ENCODE measurements around the gene MAST4.

- TF ChIP-seq, protein P1, sequence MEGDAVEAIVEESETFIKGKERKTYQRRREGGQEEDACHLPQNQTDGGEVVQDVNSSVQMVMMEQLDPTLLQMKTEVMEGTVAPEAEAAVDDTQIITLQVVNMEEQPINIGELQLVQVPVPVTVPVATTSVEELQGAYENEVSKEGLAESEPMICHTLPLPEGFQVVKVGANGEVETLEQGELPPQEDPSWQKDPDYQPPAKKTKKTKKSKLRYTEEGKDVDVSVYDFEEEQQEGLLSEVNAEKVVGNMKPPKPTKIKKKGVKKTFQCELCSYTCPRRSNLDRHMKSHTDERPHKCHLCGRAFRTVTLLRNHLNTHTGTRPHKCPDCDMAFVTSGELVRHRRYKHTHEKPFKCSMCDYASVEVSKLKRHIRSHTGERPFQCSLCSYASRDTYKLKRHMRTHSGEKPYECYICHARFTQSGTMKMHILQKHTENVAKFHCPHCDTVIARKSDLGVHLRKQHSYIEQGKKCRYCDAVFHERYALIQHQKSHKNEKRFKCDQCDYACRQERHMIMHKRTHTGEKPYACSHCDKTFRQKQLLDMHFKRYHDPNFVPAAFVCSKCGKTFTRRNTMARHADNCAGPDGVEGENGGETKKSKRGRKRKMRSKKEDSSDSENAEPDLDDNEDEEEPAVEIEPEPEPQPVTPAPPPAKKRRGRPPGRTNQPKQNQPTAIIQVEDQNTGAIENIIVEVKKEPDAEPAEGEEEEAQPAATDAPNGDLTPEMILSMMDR (IDR thresholded peaks at IDR 0.05): no peak
- TF ChIP-seq EZH2 (IDR thresholded peaks at IDR 0.05) (no peak), EZH2phosphoT487 (IDR thresholded peaks at IDR 0.05) (no peak)
These were observed 10.9 kb upstream of the MAST4 start for GRCh38 chr5:66585291-66585690.

All from neural progenitor cell (in vitro differentiated cells).